ENCODE measurements around the gene IQCE.

- no peak for TF ChIP-seq CTCF (IDR thresholded peaks at IDR 0.05; ENCODE audit: low read depth, low read length, poor library complexity, severe bottlenecking)
- TF ChIP-seq EZH2phosphoT487 (IDR thresholded peaks at IDR 0.05; ENCODE audit: borderline replicate concordance, low read length) = no peak
Measured at GRCh38 chr7:2657920-2658671, 99.3 kb downstream of the IQCE start.

Data from DOHH2 (cell line).